GM19397 (cell line): ENCODE data around the gene KIF2B.
"Not testable (repeated sequence)": the region's sequence is repeated elsewhere in the genome, so short reads cannot be mapped to it uniquely, and the experiment has no call there.

Experiments
- ATAC-seq: cut with Tn5 transposase; IDR thresholded peaks from one replicate; pipeline ENCODE4 v1.9.1; 2021; ENCODE audit warnings: mild to moderate bottlenecking, moderate library complexity; ENCODE audit not compliant: unreplicated experiment

The KIF2B gene, protein sequence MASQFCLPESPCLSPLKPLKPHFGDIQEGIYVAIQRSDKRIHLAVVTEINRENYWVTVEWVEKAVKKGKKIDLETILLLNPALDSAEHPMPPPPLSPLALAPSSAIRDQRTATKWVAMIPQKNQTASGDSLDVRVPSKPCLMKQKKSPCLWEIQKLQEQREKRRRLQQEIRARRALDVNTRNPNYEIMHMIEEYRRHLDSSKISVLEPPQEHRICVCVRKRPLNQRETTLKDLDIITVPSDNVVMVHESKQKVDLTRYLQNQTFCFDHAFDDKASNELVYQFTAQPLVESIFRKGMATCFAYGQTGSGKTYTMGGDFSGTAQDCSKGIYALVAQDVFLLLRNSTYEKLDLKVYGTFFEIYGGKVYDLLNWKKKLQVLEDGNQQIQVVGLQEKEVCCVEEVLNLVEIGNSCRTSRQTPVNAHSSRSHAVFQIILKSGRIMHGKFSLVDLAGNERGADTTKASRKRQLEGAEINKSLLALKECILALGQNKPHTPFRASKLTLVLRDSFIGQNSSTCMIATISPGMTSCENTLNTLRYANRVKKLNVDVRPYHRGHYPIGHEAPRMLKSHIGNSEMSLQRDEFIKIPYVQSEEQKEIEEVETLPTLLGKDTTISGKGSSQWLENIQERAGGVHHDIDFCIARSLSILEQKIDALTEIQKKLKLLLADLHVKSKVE

DNA sequence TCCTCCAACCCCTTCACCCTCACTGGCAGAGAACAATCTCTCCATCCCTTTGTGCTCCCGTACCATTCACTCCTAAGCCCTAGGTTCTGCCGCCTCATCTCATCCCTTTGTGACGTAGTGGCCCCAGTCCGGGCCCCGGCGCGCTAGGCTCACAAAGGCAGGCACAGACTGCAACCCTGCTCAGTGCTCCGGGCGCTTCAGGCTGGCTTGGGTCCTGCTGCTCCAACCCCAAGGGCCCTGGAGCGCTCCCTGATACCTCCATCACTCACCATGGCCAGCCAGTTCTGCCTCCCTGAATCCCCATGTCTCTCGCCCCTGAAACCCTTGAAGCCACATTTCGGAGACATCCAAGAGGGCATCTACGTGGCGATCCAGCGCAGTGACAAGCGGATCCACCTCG is at the start of gene KIF2B:
TSS of gene KIF2B (plus strand) at position 164 of the 400 bp plus-strand sequence. CDS start at position 271, 107 bp downstream.
- no peak for ATAC-seq

DNA sequence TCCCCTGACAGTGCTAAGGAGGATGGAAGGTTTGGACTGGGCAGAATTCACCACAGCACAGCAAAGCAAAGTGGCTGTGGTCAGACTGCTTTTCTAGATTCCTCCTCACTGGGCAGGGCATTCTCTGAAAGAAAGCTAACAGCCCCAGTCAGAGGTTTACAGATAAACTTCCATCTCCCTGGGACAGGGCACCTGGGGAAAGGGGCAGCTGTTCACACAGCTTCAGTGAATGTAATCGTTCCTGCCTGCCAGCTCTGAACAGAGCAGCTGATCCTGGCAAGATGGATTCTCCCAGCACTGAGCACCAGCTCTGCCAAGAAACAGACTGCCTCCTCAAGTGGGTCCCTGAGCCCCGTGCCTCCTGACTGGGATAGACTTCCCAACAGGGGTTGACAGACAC is 42.4 kb upstream of the KIF2B start:
- ATAC-seq = no peak

- ATAC-seq = no peak
These were observed 31.2 kb upstream of the KIF2B start for GRCh38 chr17:53791551-53791950.

DNA sequence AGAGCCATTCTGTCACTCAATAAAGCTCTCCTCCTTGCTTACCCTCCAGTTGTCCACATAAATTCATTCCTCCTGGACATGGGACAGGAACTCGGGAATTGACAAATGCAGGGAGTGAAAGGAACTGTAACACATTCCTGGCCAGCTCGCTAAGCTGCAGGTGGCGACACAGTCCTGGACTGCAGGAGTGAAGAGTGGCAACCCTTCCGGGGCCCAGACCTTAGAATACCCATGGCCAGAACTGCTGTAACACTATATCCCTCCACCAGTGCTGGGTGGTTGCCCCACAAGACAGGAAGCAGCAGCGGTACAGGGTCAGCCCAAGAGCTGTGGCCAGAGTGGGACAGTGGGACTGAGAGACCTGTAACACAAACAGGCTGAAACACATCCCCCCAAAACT is 30.3 kb upstream of the KIF2B start:
- ATAC-seq = no peak

DNA sequence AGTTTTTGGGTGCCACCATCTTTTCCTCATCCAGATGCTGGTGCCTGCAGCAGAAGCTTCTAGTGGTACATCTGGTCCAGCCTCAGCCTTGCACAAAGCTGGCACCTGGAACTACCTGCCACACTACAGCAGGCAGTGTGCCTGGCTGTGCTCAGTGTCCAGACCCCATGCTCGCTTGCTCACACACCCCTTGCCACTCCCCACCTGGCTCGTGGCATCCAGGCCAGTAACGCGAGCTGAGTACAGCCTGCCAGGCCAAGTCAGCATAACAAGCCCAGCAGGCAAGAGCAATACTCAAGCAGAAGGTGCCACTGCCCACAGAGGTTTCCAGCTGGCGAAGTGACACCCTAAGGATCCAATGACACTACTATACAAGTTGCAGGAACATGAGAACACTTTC is 29.7 kb upstream of the KIF2B start:
- no peak for ATAC-seq

GRCh38 chr17:53794875-53795274 is 27.9 kb upstream of the KIF2B start:
- ATAC-seq = no peak

- ATAC-seq = no peak
These were observed 26.1 kb upstream of the KIF2B start for GRCh38 chr17:53796642-53797041.

GRCh38 chr17:53797501-53797900 is 25.2 kb upstream of the KIF2B start:
- no peak for ATAC-seq

- no peak for ATAC-seq
These were observed 18.3 kb upstream of the KIF2B start for GRCh38 chr17:53804437-53804836.

GRCh38 chr17:53806473-53806872 is 16.3 kb upstream of the KIF2B start:
- no peak for ATAC-seq

GRCh38 chr17:53807286-53807685 is 15.4 kb upstream of the KIF2B start:
- ATAC-seq = no peak

- ATAC-seq = no peak
These were observed 4.5 kb upstream of the KIF2B start for GRCh38 chr17:53818271-53818670.

DNA sequence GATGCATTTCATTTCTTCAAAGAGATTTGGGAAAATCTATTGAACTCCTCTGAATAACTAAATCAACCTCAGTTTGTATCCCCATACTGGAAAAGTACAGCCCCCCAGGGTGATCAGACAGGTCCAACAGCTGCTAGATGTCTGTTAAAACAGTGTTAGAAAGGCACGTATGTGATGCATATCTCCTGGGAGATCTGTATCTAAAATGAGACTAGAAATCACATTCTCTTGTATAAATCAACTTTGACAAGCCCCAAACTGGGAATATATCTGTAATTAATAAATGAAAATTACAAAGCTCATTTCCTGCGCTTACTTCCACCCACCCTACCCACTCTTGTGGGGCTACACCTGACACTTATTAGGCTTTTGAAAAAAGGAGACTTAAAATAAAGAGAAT is 3.8 kb upstream of the KIF2B start:
- ATAC-seq = no peak

DNA sequence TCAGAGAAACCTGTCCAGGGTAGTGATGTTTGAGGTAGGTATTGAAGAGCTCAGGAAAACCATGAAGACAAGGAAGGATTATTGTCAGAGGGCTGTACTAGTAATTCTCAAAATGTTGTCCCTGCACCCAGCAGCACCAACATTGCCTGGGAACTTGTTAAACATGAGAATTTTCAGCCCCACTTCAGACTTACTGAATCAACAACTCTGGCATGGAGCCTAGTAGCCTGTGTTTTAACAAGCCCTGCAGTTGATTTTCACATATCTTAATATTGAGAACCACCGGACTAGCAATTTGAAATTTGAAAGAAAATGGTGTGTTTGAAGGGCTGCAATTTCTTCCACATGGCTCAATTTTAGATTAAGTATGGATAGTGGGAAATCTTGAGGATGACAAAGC is 2.8 kb upstream of the KIF2B start:
- ATAC-seq = no peak

- ATAC-seq = no peak
These were observed 769 bp downstream of the KIF2B start for GRCh38 chr17:53823341-53824050.

DNA sequence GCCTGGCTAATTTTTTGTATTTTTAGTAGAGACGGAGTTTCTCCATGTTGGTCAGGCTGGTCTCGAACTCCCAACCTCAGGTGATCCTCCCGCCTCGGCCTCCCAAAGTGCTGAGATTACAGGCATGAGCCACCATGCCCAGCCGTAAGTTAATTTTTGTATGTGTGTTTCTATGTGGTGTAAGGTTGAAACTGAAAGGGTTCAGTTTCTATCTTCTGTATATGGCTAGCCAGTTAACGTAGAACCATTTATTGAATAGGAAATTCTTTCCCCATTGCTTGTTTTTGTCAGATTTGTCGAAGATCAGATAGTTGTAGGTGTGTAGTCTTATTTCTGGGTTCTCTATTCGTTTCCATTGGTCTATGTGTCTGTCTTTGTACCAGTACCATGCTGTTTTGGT is 12.0 kb downstream of the KIF2B start:
- ATAC-seq = not testable (repeated sequence)

GRCh38 chr17:53837131-53837530 is 14.4 kb downstream of the KIF2B start:
- no peak for ATAC-seq

- ATAC-seq = no peak
These were observed 21.9 kb downstream of the KIF2B start for GRCh38 chr17:53844491-53845107.

DNA sequence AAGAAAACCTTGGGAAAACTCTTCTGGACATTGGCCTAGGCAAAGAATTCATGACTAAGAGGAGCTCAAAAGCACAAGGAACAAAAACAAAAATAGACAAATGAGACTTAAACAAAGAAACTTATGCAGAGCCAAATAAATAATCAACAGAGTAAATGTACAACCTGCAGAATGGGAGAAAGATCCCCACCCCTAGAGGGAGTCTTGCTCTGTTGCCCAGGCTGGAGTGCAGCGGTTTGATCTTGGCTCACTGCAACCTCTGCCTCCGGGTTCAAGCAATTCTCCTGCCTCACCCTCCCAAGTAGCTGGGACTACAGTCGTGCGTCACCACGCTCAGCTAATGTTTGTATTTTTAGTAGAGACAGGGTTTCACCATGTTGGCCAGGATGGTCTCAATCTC is 48.4 kb downstream of the KIF2B start:
- not testable (repeated sequence) for ATAC-seq
